Stimulated activated memory B cell treated with anti-CD40 and anti-IgM and Interleukin-4, amounts not matched to agents 10 μg/mL and 1 μg/mL and 100 μg/mL, for 72 hours (primary cell): ENCODE measurements around the gene AKAP14.
"Not testable (repeated sequence)": the region's sequence is repeated elsewhere in the genome, so short reads cannot be mapped to it uniquely, and the experiment has no call there.

Experiments used
- ATAC-seq: fragments of 150-1000 bp; cut with Tn5 transposase; 2 replicates; pipeline ENCODE4 v1.10.0; 2021
- H3K27ac Mint-ChIP-seq: one replicate; pipeline ENCODE4 v1.8.0; 2022; ENCODE audit warnings: mild to moderate bottlenecking, mixed read lengths
- H3K27me3 Mint-ChIP-seq: one replicate; pipeline ENCODE4 v1.8.0; 2022; ENCODE audit warnings: mixed read lengths
- H3K36me3 Mint-ChIP-seq: one replicate; pipeline ENCODE4 v1.8.0; 2022; ENCODE audit warnings: mixed read lengths
- H3K4me1 Mint-ChIP-seq: one replicate; pipeline ENCODE4 v1.8.0; 2022; ENCODE audit warnings: mixed read lengths
- H3K4me3 Mint-ChIP-seq: one replicate; pipeline ENCODE4 v1.8.0; 2022; ENCODE audit warnings: mild to moderate bottlenecking, moderate library complexity, mixed read lengths
- H3K9me3 Mint-ChIP-seq: one replicate; pipeline ENCODE4 v1.8.0; 2022; ENCODE audit warnings: mixed read lengths

AKAP14 gene

GRCh38 chrX:119895843-119896326 is at the start of gene AKAP14:
AKAP14 (plus strand) TSS chrX:119895893; CDS start chrX:119903224, 7,331 bp downstream.
- no peak for ATAC-seq
- no peaks in the 10 kb centered on the region for H3K4me1 Mint-ChIP-seq
- no peaks in the 10 kb centered on the region for H3K36me3 Mint-ChIP-seq
- no peak within 1 kb of the TSS for H3K27ac Mint-ChIP-seq
- H3K4me3 Mint-ChIP-seq, result no peak within 1 kb of the TSS
- H3K9me3 Mint-ChIP-seq, result no peaks in the 10 kb centered on the region
- no peaks in the 10 kb centered on the region for H3K27me3 Mint-ChIP-seq

- Mint-ChIP-seq H3K27me3 (no peaks in the 10 kb centered on the region), H3K36me3 (peaks cover 9% of the 10 kb centered on the region), H3K4me1 (peaks cover 8% of the 10 kb centered on the region), H3K27ac (peak within 1 kb of the TSS; percentile 90), H3K4me3 (peak within 1 kb of the TSS; percentile 89), H3K9me3 (no peaks in the 10 kb centered on the region)
- peak; percentile 99 for ATAC-seq
Measured at GRCh38 chrX:119852382-119853353, 43.0 kb upstream of the AKAP14 start, which contains the start of gene UPF3B. UPF3B (minus strand) TSS chrX:119852963; CDS start chrX:119852928, 35 bp downstream.

DNA sequence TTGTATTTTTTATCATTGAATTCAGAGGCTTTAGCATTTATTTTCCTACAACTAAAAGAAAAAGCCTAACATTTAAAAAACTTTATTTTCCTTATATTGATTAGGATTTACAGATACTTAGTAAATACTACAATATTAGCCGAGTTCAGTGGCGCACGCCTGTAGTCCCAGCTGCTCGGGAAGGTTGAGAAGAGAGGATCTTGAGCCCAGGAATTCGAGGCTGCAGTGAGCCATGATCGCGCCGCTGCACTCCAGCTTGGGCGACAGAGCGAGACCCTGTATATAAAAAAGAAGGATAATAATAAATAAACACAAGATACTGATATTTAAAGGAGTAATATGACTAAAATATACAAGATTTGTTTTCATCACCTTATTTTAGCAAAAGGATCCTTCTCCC is 42.2 kb upstream of the AKAP14 start:
- no peaks in the 10 kb centered on the region for H3K27me3 Mint-ChIP-seq
- H3K9me3 Mint-ChIP-seq, result no peaks in the 10 kb centered on the region
- no peak for ATAC-seq
- H3K4me1 Mint-ChIP-seq, result peaks cover 8% of the 10 kb centered on the region
- H3K4me3 Mint-ChIP-seq, result peak overlapping the region; percentile 89
- H3K27ac Mint-ChIP-seq, result peak overlapping the region; percentile 90
- peaks cover 9% of the 10 kb centered on the region for H3K36me3 Mint-ChIP-seq

GRCh38 chrX:119870626-119871131 is 25.0 kb upstream of the AKAP14 start:
- Mint-ChIP-seq H3K27ac (peak overlapping the region; percentile 96), H3K9me3 (no peaks in the 10 kb centered on the region), H3K27me3 (no peaks in the 10 kb centered on the region), H3K4me3 (peak overlapping the region; percentile 93), H3K4me1 (peaks cover 6% of the 10 kb centered on the region), H3K36me3 (peaks cover 5% of the 10 kb centered on the region)
- ATAC-seq, result peak; percentile 32

DNA sequence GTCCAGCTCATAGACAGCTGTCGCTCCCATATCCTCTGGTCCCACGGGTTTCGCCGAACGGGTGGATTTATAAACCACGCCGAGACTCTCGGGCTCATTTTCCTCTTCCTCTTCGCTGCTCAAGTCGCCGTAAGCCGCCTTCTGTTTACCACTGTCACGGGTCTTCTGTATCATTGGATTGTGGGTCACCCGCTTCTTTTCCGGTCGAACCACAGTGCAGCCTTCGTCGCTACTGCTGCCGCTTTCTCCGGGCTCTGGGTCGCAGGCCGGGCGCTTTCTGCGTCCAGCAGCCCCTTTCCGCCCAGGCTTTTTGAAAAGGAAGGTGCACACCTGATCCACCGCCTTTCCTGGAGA is 24.5 kb upstream of the AKAP14 start:
- Mint-ChIP-seq H3K36me3 (peaks cover 5% of the 10 kb centered on the region), H3K27ac (peak overlapping the region; percentile 96), H3K27me3 (no peaks in the 10 kb centered on the region), H3K4me1 (peaks cover 6% of the 10 kb centered on the region), H3K9me3 (no peaks in the 10 kb centered on the region), H3K4me3 (peak overlapping the region; percentile 93)
- peak; percentile 78 for ATAC-seq

DNA sequence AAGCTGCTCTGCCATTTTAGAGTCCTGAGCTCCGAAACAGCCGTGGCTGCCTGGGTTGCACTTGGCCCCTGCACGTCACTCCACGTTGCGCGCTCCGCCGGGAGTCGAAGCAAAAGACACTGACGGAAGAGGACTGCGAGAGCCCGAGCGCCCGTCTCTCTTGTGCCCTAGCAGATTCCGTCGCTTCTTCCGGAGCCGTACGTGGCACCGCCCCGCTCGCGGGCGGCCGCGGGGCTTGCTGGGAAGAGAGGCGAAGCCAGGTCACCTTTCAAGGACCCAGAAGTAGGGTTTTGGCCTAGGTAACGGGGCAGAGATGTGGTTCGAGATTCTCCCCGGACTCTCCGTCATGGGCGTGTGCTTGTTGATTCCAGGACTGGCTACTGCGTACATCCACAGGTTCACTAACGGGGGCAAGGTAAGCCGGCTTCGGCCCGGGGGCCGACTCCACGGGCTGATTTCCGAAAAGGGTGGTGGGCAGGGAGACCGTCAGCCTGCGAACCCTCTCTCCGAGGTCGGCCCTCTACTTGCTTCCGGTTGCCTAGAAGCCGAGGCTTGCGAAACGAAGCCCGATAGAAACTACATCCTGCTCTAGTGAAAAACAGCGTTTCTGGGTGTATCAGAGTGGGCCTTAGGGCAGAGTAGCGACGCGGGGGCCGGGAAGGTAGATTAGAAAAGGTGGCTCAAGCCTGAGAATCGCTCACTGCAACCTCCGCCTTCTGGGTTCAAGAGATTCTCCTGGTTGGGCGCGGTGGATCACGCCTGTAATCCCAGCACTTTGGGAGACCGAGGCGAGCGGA is 23.9 kb upstream of the AKAP14 start, which contains the start of the genes NDUFA1 and RNF113A:
NDUFA1 (plus strand) TSS at position 234 of the 797 bp plus-strand sequence; CDS start at position 314, 80 bp downstream.
RNF113A (minus strand) TSS at position 135 of the 797 bp plus-strand sequence; CDS start at position 15, 120 bp downstream.
- no peaks in the 10 kb centered on the region for H3K27me3 Mint-ChIP-seq
- peaks cover 6% of the 10 kb centered on the region for H3K4me1 Mint-ChIP-seq
- H3K36me3 Mint-ChIP-seq, result peaks cover 5% of the 10 kb centered on the region
- peak; percentile 99 for ATAC-seq
- H3K4me3 Mint-ChIP-seq, result peak within 1 kb of the TSS; percentile 93
- H3K9me3 Mint-ChIP-seq, result no peaks in the 10 kb centered on the region
- H3K27ac Mint-ChIP-seq, result peak within 1 kb of the TSS; percentile 96

DNA sequence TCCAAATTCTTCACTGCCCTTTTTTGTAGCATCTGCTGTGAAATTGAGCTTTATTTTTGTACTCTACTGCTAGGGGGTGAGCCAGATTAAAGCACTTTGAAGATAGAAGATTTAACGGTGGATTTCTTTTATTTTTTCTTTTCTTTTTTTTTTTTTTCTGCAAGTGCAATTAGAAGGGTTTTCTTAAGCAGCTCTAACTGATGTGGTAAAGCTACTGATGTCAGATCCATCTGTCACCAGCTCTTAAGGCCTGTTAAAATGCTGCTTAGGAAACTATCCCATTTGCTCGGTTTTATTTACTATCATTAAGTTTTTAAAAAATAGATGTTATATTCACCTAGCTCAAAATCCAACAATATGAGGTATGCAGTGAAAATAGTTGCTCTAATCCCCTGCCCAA is 17.0 kb upstream of the AKAP14 start:
- Mint-ChIP-seq H3K27ac (no peak overlapping the region), H3K4me3 (no peak overlapping the region), H3K9me3 (no peaks in the 10 kb centered on the region), H3K36me3 (no peaks in the 10 kb centered on the region), H3K27me3 (no peaks in the 10 kb centered on the region), H3K4me1 (peaks cover 13% of the 10 kb centered on the region)
- no peak for ATAC-seq

GRCh38 chrX:119880076-119880475 is 15.6 kb upstream of the AKAP14 start:
- H3K27ac Mint-ChIP-seq, result no peak overlapping the region
- peak; percentile 60 for ATAC-seq
- no peaks in the 10 kb centered on the region for H3K36me3 Mint-ChIP-seq

GRCh38 chrX:119880552-119881437 is 14.9 kb upstream of the AKAP14 start:
- ATAC-seq, result peak; percentile 77
- Mint-ChIP-seq H3K9me3 (no peaks in the 10 kb centered on the region), H3K4me3 (no peak overlapping the region), H3K27me3 (no peaks in the 10 kb centered on the region), H3K4me1 (peaks cover 13% of the 10 kb centered on the region), H3K27ac (no peak overlapping the region), H3K36me3 (no peaks in the 10 kb centered on the region)

More at GRCh38 chrX:119880076-119880475, 15.6 kb upstream of the AKAP14 start:
- no peak overlapping the region for H3K4me3 Mint-ChIP-seq
- H3K4me1 Mint-ChIP-seq, result peaks cover 13% of the 10 kb centered on the region
- H3K9me3 Mint-ChIP-seq, result no peaks in the 10 kb centered on the region
- H3K27me3 Mint-ChIP-seq, result no peaks in the 10 kb centered on the region

GRCh38 chrX:119885554-119886428 is 9.9 kb upstream of the AKAP14 start:
- Mint-ChIP-seq H3K27ac (no peak overlapping the region), H3K27me3 (no peaks in the 10 kb centered on the region), H3K4me3 (peak overlapping the region; percentile 9), H3K9me3 (no peaks in the 10 kb centered on the region), H3K4me1 (peaks cover 6% of the 10 kb centered on the region), H3K36me3 (no peaks in the 10 kb centered on the region)
- ATAC-seq, result no peak

- Mint-ChIP-seq H3K4me1 (peaks cover 6% of the 10 kb centered on the region), H3K9me3 (no peaks in the 10 kb centered on the region), H3K36me3 (no peaks in the 10 kb centered on the region), H3K4me3 (peak overlapping the region; percentile 52), H3K27ac (no peak overlapping the region), H3K27me3 (no peaks in the 10 kb centered on the region)
- ATAC-seq, result peak; percentile 72
Measured at GRCh38 chrX:119887721-119888425, 7.8 kb upstream of the AKAP14 start.

DNA sequence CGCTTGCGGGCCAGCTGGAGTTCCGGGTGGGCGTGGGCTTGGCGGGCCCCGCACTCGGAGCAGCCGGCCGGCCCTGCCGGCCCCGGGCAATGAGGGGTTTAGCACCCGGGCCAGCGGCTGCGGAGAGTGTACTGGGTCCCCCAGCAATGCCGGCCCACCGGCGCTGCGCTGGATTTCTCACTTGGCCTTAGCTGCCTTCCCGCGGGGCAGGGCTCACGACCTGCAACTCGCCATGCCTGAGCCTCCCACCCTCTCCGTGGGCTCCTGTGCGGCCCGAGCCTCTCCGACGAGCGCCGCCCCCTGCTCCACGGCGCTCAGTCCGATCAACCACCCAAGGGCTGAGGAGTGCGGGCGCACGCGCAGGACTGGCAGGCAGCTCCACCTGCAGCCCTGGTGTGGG is 5.1 kb upstream of the AKAP14 start:
- H3K36me3 Mint-ChIP-seq, H3K4me3 Mint-ChIP-seq, H3K27ac Mint-ChIP-seq, H3K9me3 Mint-ChIP-seq, H3K27me3 Mint-ChIP-seq, ATAC-seq, H3K4me1 Mint-ChIP-seq: not testable (repeated sequence)
